ENCODE results near the gene CALML6.
A peak's percentile ranks its signal among the peaks of the same experiment; 100 is the strongest.
"Not testable (repeated sequence)": the region's sequence is repeated elsewhere in the genome, so short reads cannot be mapped to it uniquely, and the experiment has no call there.

The CALML6 gene, protein sequence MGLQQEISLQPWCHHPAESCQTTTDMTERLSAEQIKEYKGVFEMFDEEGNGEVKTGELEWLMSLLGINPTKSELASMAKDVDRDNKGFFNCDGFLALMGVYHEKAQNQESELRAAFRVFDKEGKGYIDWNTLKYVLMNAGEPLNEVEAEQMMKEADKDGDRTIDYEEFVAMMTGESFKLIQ

DNA sequence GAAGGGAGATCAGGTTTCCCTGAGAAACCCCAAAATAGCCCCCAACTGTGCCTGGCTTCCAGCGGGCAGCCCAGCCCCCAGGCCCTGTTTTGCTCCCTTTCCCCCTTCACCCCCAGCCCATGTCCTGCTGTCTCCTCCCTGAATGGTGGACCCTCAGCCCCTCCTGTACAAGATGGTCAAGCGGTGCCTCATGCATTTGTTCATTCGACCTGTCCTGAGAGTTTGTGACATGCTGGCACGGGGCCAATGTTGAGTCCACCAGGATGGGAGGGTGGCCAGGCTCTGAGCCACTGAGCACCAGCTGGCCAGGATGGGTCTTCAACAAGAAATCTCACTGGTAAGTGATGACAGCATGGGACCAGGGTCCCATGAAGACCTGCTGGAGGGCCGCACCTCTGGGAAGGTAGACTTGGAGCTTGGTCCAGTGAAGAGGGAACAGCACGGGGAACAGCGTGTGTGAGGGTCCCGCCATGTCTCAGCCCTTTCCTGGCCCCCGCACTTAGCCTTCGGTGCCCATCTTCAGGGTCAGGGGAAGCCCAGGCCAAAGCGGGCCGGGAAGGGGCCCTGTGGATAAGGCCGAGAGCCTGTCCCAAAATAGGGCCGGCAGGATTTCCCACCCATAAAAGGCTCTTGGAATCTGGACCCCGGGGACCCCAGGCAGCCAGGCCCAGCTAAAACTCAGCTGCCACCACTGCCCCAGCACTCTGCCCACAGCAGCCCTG lies at the start of gene CALML6:
Gene CALML6, plus strand, starts transcription at position 290 of the 722 bp plus-strand sequence. Its CDS starts 21 bp downstream, at position 311.
- no peak for DNase-seq

GRCh38 chr1:1867164-1867563 lies 47.9 kb upstream of the CALML6 start:
- no peak for DNase-seq

GRCh38 chr1:1869469-1869868 lies 45.6 kb upstream of the CALML6 start:
- no peak for DNase-seq

GRCh38 chr1:1872329-1872994 lies 42.6 kb upstream of the CALML6 start:
- no peak for DNase-seq

DNA sequence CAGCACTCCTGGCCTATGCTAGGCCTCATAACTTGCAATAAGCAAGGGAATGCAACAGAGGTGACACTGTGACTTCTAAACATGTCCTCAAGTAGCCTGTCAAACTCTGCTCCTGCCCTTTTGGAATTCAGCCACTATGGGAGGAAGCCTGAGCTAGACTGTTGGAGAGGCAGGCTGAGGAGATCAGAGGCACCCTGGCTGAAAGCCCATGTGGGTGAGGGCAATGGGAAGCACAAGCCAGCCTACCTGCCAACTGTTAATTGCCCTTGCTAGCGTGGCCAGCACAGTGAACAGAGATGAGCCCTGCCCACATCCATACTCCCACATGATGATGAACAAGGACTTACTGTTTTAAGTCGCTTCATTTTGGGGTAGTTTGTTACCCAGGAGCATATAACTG lies 41.9 kb upstream of the CALML6 start:
- no peak for DNase-seq

GRCh38 chr1:1874901-1875300 lies 40.2 kb upstream of the CALML6 start:
- no peak for DNase-seq

DNA sequence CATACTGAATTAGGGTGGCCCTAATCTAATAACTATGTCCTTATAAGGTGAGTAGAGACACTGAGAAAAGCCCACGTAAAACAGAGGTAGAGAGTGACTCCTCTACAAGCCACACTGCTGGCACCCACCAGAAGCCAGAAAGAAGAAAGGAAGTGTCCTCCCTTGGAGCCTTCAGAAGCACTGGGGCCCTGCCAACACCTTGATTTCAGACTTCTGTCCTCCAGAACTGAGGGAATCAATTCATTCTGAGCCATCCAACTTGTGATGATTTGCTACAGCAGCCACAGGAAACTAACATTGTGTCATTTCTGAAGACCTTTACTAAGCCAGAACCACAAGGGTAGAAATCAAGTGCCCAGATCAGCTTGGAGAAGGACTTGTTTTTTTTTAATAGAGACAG lies 39.1 kb upstream of the CALML6 start:
- DNase-seq = no peak

DNA sequence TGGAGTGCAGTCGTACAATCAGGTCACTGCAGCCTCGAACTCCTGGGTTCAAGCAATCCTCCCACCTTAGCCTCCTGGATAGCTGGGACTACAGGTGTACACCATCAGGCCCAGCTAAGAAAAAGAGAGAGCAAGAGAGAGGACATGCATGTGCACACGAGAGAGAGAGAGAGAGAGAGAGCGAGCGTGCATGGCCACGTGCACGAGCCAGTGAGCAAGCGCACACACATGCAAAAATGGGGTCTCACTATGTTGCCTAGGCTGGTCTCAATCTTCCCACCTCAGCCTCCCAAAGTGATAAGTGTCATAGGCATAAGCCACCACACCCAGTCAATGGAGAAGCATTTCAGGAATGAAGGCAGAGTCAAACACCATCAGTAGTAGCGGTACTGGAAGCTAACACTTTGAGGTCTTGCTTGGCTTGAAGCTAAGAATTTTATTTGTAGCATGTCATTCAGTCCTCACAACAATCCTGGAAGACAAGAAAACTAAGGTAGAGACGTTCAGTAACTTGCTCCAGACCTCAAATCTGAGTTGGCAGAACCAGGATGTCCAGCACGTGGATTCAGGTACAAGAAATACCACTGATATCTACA lies 38.6 kb upstream of the CALML6 start:
- DNase-seq = no peak

DNA sequence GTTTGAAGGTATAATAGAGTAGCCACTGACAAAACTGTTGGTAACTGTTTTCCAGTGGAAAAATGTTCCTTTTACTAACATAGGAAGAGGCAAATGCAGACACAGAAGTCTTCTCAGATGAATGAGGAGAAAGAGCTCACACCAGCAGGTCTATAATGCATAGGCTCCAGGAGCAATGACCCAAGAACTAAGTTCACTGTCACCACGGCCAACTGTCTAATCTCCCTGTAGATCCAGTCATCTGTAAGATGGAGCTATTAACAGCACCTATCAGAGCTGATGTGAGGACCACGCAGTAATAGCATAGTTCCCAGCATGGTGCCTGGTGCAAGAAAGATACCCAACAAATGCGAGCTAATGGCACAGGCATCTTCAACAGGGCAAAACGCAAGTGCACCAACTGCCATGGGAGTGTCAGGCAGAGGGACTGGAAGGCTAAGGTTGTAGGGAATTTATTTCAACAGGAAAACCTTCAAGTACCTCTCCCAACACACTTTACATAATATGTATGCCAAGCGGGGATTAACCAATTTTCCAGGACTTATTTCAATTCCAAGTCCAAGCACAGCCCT lies 37.1 kb upstream of the CALML6 start:
- no peak for DNase-seq

DNA sequence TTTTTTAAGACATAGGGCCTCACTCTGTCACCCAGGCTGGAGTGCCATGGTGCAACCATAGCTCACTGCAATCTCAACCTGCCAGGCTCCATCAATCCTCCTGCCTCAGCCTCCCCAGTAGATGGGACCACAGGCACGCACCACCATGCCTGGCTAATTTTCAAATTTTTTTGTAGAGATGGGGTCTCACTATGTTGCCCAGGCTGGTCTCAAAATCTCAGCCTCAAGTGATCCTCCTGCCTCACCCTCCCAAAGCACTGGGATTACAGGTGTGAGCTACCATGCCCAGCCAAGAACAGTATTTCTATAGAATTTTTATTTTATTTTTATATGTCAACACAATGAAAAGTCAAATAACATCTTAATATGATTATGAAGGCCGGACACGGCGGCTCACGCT lies 35.1 kb upstream of the CALML6 start:
- no peak for DNase-seq

DNA sequence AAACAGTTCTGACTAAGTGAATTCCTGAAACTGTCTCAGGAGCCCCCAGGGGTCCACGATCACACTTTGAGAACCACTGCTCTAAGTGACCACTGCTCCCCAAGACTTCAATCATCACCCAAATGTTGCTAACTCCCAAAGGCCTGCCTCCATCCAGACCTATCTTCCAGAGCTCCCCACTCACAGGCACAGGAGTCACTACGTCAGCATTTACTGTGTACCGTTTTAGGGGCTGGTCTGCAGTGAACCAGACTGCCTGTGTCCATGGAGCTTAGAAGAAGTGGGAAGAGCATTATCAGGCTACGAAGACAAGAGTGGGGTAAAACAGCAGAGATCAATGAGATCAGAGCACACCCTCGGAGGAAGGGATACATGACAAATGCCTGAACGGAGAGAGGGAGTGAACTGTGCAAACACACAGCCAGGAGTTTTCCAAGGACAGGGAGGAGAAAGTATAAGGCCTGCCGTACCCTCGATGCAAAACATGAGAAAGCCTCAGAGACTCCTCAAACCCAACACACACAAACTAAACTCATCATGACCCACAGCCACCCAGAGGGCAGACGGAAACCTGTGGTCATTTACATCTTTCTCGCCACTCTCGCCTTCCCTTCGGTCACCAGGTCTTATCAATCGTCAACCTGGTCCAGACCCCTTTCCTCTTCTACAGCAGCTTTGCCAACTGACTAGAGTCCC lies 34.3 kb upstream of the CALML6 start:
- no peak for DNase-seq

DNA sequence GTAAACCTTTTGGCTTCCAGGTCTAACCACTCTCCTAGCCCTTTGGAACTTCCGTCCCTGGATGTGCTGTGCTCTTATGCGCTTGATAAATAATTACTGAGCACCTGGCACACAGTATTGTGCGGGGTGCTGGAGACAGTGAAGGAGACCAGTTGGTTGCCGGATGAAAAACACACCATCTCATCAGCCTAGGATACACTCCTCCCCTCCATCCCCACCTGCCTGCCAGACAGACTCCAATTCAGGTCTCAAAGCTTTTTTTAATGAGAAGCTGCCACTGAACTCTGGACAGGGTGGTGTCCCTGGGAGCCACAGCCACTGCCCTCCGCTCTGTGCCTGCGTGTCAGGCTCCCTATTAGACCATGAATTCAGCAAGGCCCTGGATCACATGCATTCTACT lies 33.3 kb upstream of the CALML6 start:
- DNase-seq = peak in 2 of 3 experiments; percentile 10 to 60

DNA sequence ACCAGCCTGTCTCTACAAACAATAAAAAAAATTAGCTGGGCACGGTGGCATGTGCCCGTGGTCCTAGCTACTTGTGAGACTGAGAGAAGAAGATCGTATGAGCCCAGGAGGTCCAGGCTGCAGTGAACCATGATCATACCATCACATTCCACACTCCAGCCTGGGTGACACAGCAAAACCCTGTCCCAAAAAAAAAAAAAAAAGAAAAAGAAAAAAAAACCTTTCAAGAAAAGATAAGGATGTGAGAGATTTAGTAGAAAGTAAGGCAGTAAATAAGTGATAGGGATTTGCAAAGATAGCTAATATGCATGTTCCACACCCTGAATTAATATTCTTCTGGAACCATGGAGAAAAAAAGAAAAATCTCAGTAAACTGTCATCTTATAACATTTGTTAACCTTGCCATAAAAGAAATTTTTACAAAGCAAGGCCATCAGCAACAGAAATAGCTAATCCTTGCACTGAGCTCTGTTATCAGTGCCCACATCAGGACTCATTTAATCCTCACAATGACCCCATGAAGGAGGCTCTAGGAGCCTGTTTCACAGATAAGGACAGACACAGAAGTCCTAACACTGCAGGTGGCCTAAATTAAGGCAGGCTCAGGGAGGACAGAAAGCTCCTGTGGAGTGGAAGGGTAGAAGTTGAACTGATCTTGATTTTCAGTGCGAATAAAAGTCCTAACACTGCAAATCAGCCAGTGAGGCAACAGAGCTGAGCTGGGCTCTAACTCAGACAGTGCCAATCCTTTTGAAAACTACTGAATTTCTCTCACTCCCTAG lies 31.8 kb upstream of the CALML6 start:
- no peak for DNase-seq

GRCh38 chr1:1883890-1884289 lies 31.2 kb upstream of the CALML6 start:
- DNase-seq = not testable (repeated sequence)

DNA sequence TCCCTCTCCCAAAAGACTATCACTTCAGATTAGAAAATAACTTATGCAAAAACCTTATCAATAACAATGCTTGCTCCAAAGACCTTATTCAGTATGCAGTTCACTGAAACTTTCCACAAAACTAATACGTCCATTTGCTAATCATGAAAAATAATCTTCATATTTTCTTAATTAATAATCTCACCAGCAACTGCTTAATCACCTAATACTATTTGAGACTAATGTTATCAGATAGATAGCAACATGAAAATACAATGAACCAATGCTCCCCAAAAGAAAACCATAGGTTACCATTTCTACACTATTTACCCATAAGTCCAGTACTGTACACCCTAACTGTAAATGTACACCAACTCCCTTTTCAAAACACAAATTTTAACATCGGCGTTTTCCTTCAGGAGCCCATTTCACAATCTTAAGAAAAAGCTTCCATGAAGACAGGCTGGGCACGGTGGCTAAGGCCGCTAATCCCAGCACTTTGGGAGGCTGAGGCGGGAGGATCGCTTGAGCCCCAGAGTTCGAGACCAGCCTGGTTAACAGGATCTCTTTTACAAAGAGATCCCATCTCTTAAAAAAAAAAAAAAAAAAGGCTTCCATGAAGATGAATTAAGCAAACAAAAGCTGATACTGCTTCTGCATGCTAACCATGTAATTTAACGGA lies 25.8 kb upstream of the CALML6 start:
- peak in 1 of 3 experiments; percentile 53 for DNase-seq

GRCh38 chr1:1889847-1890505 lies 25.1 kb upstream of the CALML6 start:
- DNase-seq = peak; percentile 51 to 70 (median 68)

GRCh38 chr1:1890506-1891348 lies 24.3 kb upstream of the CALML6 start, which contains the start of gene GNB1:
GNB1 (minus strand) TSS chr1:1891087; CDS start chr1:1825453, 65,634 bp downstream.
- DNase-seq = peak; percentile 91 to 98 (median 94)

GRCh38 chr1:1891349-1892078 lies 23.5 kb upstream of the CALML6 start:
- peak; percentile 79 to 83 (median 80) for DNase-seq

Measured in NCI-H1417 (cell line).